ENCODE results near the gene ERGIC3.

GRCh38 chr20:35504751-35505150 lies 37.1 kb upstream of the ERGIC3 start:
- TF ChIP-seq CTCF (IDR thresholded peaks at IDR 0.05) (no peak), POLR2A (IDR thresholded peaks at IDR 0.05) (no peak), EP300 (IDR thresholded peaks at IDR 0.05) (no peak)
